Head of caudate nucleus (tissue), 42 donors: Measurements from ENCODE around the gene AGXT.

Experiments
- DNase-seq, 42 donors: peaks; one replicate each; pipeline versions ENCODE4 v3.0.0 to v3.0.0-alpha.2; 2020 to 2021; ENCODE audit warnings: mixed read lengths in 7 of 42
- intact Hi-C: fragments of 100-400 bp; cut with DNase I; formaldehyde crosslinking; loops from one replicate; pipeline ENCODE4 v1.15.0; 2022

AGXT gene

GRCh38 chr2:240919161-240919781 lies 50.6 kb downstream of the AGXT start:
- DNase-seq, result peak in 18 of 42 donors; percentile 0 to 34 (median 8)
- intact Hi-C loops, result no loop called here

DNA sequence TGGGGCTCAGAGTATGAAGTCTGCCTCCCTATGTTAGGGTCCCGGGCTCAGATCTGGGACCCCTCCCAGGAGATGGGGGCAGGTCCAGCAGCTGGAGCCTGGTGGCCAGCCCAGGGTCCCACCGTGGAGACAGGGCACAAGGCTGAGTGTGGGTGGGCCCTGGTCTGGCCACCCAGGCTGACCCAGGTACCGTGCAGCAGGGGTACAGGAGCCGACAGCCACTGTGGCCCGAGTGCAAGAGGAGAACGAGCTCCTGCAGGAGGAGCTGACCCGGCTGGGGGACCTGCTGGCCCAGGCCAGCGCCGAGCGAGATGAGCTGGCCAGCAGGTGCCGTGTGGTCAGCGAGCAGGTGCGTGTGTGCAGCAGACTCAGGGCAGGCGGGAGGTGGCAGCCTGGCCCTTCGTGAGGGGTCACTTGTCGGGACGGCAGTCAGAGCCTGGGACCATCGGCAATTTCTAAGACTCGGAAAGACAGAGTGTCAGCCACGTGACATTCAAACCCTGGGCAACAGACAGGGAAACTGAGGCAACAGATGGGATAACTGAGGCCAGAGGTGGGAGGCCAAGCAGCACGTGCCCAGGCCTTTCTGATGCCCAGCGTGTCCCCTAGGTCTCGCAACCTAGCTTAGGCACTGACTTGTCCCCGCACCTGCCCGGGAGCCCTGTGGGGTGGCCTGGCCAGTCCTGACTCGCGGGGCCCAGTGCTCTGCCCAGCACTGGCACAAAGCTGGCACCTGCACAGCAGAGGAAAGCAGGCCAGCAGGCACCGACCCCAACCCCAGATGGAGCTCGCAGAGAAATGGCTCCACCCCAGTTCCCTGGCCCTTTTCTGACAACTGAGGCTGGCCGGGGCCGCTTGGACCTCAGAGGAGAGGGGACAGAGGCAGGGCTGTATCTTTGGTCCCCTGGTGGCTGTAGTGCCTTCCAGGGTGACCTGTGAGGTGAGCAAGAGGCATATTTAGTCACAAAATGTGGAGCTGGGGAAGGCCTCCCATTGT lies 51.5 kb downstream of the AGXT start:
- DNase-seq, result peak in 27 of 42 donors; percentile 1 to 37 (median 9)
- intact Hi-C loops, result no loop called here

- DNase-seq, result peak in 30 of 42 donors; percentile 0 to 39 (median 8)
- intact Hi-C loops, result no loop called here
These were observed 52.2 kb downstream of the AGXT start for GRCh38 chr2:240920783-240921231.

DNA sequence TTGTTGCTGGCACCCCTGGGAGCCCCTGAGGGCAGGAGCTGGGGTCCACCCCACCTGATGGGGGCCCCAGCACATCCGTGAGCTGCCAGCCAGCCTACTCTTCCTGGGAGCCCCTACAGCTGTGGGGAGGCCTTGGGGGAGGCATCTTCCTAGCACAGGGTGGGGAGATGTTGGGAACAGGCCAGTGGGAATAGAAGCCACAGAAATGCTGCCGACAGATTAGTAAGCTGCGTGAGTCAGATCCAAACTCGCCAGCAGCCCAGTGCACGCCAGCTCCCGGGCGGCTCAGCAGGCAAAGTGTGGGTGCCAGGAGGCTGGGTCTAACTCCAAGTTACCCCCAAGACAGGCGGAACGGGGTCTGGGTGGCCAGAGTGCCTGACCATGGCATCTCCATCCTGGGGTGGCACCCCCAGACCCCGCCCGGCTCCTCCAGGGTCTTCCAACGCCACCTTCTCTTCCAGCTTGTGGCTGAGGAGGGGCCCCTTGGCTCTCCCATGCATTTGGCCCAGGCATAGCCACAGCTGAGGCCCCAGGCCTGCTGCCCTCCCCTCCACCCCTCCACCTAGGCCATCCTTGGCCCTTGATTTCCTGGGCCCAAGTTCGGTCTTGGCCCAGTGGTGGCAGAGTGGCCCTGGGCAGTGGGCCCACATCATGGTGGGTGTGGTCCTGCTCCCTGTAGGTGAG lies 52.8 kb downstream of the AGXT start:
- intact Hi-C loops, result no loop called here
- DNase-seq, result peak in 31 of 42 donors; percentile 1 to 67 (median 14)

DNA sequence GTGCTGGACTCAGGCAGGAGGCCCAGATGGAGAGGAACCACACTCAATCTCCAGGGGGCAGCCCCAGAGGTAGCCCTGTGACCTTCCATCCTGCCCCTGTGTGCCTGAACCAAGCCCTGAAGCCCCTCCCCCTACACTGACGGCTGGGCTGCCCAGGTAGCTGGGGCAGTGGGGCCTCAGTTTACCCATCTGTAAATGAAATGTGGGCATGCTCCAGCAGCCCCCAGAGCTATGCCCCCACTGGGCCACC lies 53.3 kb downstream of the AGXT start:
- intact Hi-C loops, result no loop called here
- peak in 9 of 42 donors; percentile 0 to 9 (median 2) for DNase-seq

DNA sequence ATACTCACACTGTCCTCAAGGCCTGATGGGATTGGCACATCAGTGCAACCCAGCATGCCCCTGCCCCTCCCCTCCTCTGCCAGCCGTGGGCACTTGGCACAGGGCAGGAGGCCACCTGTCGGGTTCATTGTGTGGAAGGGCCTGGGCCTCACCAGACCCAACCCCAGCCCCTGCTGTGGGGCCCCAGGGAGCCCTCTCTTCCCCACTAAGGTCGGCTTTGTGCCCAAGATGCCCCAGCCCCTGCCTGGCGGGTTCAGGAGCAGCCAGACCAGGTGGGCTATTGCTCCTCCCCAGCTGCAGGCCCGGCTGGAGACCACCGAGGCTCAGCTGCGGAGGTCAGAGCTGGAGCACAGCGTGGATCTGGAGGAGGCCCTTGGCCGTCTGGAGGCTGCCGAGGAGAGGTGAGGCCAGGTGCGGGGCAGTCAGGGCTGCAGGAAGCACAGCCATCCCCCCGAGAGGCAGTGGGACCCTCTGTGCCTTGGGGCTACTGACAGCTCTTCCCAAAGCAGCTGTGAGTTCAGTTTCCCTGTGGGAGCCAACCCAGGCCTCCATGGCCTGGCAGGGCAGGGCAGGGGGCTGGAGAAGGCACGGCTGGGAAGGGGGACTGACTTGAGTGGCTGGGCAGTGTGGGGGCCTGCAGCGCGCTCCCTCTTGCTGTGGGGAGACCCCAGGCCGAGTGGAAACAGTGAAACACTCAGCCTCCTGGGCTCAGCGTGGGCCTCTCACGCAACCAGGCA lies 53.8 kb downstream of the AGXT start:
- intact Hi-C loops, result no loop called here
- peak in 25 of 42 donors; percentile 0 to 30 (median 5) for DNase-seq

- peak in 21 of 42 donors; percentile 0 to 32 (median 7) for DNase-seq
- intact Hi-C loops, result no loop called here
These were observed 54.4 kb downstream of the AGXT start for GRCh38 chr2:240922982-240923537.

- peak in 27 of 42 donors; percentile 1 to 37 (median 9) for DNase-seq
- intact Hi-C loops, result no loop called here
These were observed 56.6 kb downstream of the AGXT start for GRCh38 chr2:240925191-240925567.

- intact Hi-C loops, result no loop called here
- DNase-seq, result peak in 25 of 42 donors; percentile 1 to 39 (median 8)
These were observed 57.2 kb downstream of the AGXT start for GRCh38 chr2:240925568-240926515.

DNA sequence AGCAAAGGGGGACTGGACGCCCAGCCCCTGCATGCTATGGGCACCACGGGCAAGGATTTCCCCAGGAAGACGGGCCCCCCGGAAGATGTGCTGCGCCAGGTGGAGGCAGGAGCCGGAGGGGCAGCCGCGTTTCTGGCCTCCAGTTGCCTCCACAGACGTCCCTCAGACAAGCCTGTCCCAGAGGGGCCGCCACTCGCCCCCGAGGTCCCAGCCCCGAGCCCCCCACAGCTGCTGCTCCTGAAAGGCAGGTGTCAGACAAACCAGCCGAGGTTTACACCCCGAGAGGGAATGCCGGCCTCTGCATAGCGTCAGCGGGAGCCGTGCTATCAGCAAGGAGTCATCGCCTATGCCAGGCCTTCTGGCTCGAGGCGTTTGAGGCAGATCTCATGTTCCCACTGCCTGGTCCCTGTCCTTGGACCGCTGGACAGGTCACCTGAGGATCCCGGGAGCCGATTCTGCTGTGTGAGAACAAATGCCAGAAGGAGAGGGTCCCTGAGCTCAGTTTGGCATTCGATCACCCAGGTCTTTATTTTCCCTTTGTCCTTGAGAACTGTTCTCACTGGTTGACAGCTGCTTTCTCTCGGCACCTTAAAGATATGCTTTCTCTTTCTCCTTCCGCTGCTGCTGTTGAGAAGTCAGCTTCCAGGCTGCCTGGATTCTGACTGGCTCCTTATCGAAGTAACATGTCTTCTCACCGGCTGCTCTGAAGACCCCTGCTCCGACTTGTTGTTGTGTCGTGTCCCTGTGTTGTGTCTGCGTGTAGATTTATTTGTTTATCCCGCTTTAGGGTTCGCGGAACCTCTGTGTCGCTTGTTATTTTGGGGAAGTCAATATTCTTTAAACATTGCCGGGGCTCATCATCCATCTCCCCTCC lies 58.1 kb downstream of the AGXT start:
- intact Hi-C loops, result no loop called here
- DNase-seq, result peak in 27 of 42 donors; percentile 0 to 40 (median 10)

DNA sequence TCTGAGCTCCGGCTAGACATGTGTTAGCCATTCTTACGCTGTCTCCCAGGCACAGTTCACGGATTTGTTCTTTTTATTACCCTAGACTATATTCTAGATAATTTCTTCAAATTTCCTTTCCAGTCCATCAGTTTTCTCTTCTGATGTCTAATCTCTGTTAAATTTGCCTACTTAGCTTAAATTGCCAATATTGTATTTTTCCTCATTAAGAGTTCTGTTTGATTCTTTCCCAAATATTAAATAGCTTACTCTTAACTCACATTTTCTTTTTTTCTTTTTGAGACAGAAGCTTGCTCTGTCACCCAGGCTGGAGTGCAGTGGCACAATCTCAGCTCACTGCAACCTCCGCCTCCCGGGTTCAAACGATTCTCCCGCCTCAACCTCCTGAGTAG lies 58.8 kb downstream of the AGXT start:
- peak in 1 of 42 donors; percentile 3 for DNase-seq
- intact Hi-C loops, result no loop called here

DNA sequence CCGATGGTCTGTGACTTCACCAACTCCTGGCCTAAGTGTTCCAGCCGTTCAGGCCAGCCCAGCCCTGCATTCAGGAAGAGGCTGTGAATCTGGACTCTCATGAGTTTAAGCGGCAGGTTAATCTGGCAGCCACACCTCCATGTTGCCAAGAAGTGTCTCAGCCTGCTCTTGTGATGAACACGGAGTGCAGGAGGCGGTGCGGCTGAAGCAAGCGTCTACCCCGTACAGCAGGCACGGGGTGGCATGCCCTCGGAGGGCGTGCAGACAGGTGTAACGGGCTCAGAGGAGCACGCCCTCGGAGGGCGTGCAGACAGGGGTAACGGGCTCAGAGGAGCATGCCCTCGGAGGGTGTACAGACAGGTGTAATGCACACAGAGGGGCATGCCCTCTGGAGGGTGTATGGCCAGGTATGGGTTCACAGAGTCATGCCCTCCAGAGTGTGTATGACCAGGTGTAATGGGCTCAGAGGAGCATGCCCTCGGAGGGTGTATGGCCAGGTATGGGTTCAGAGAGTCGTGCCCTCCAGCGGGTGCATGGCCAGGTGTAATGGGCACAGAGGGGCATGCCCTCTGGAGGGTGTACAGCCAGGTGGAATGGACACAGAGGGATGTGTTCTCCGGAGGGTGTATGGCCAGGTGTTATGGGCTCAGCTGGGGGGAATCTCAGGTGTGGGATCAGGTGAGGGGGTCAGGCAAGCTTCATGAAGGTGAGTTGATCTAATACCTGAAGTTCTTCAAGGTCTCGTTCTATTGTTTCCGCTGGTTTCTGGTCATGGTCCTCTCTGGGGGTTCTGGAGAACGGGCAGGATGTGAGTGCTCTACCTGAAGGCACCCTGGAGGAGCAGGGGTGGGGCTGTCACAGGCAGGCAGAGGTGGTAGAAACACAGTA lies 60.1 kb downstream of the AGXT start:
- intact Hi-C loops, result no loop called here

DNA sequence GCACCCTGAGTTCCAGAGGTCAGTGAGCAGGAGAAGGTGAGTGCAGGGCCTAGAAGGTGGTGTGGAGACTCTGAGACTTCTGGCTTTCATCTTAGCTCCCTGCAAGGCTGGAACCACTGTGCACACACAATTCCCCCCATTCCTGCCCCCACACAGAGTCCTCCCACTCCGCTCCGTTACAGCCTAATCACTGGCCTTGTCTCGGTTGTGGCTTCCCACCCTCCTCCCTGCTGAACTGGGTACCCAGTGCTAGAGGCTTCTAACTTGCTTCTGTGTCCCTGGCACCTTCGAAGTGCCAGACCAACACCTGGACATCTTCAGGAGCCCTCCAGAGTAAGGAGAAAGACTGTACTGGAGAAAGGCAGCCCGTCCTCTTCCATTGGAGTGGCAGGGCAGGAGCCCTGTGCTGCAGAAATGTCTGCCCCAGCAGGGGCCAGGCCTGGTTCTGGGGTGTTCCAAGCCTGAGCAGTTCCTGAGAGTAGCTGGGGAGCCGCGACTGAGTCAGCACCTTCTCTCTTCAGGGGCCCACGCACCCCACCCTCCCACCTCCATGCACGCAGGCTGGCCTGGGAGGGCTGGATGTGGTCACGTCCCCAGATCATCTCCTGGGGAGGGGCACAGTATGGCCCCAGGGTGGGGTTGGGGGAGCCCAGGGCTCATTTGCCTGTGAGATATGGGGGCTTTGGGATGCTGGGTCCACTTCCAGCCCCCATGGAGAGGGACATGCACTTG lies 60.9 kb downstream of the AGXT start:
- DNase-seq, result peak in 36 of 42 donors; percentile 9 to 75 (median 40)
- intact Hi-C loops, result no loop called here

More for the DNA sequence above, 60.1 kb downstream of the AGXT start:
- DNase-seq, result peak in 21 of 42 donors; percentile 0 to 30 (median 9)
